ENCODE data around the gene PPP1R9B.

- TF ChIP-seq CTCF (IDR thresholded peaks at IDR 0.05): no peak
- TF ChIP-seq POLR2A (IDR thresholded peaks at IDR 0.05): no peak
Observed at GRCh38 chr17:50192144-50192617, 41.7 kb upstream of the PPP1R9B start.

Data from uterus (tissue), 2 donors.